ENCODE data around the gene AVPI1.

DNA sequence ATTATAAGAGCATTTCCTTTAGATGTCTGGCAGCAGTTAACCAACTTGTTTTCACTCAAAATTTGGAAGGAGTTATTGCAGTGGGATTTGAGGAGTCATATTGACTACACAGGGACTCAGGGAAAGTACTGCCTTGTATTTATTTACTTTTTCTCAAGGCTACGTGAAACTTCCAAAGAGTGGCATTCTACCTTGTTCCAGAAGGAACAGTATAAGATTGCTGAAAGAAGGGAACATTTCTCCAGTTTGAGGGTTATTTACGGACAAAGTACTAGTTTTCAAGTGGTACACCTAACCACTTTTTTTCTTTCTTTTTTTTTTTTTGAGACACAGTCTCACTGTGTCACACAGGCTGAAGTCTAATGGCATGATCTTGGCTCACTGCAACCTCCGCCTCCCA lies 58.8 kb downstream of the AVPI1 start:
- TF ChIP-seq EZH2phosphoT487 (conservative IDR thresholded peaks at IDR 0.05; ENCODE audit: low read length) = no peak
- TF ChIP-seq, protein P1, sequence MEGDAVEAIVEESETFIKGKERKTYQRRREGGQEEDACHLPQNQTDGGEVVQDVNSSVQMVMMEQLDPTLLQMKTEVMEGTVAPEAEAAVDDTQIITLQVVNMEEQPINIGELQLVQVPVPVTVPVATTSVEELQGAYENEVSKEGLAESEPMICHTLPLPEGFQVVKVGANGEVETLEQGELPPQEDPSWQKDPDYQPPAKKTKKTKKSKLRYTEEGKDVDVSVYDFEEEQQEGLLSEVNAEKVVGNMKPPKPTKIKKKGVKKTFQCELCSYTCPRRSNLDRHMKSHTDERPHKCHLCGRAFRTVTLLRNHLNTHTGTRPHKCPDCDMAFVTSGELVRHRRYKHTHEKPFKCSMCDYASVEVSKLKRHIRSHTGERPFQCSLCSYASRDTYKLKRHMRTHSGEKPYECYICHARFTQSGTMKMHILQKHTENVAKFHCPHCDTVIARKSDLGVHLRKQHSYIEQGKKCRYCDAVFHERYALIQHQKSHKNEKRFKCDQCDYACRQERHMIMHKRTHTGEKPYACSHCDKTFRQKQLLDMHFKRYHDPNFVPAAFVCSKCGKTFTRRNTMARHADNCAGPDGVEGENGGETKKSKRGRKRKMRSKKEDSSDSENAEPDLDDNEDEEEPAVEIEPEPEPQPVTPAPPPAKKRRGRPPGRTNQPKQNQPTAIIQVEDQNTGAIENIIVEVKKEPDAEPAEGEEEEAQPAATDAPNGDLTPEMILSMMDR (IDR thresholded peaks at IDR 0.05; ENCODE audit: insufficient read depth, low read length, poor library complexity, severe bottlenecking) = no peak
